ENCODE data around the gene MAPK6. TPM values are rescaled to one million over a fixed set of nuclear protein-coding genes. Genes with fewer than 3 reads are reported as not detected.
"Not testable (repeated sequence)": the region's sequence is repeated elsewhere in the genome, so short reads cannot be mapped to it uniquely, and the experiment has no call there.

MAPK6 gene
- total RNA-seq, 1 experiment from 2014 or later, result 22.8 TPM

DNA sequence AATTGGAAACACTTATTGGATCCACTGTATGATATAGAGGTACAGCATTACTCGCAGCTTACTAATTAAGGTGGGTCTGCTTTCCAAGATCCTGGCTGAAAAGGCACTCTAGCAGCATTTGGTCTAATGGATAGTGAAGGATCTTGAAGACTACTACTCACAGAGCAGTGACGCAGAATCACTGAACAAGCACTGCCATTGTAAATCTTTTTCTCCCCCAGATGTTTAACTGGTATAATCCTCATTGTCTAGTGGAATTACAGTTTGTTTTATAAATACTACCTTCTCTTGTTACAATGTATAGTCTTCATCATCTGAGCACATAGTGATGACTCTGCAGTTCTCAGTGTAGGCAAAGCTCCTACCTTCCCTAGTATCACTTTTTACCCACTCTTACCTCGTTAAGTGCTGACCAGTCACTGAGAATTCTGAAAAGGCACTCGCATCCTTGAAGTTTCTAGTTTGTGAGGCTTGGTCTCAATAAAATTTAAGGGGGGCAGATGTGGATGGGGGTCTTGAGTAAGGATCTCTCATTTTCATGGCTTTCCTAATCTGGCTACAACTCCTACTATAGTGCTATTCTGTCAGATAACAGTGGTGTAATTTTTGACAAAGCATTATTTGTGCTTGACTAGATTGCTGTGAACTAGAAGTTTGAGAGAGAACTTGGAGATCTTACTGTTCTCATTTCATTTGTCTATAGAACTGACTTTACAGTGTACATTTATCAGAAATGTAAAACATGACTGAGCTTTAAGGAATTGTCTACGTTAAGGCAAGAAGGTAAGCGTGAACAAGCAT lies 23.2 kb downstream of the MAPK6 start:
- DNase-seq (ENCODE audit: low spot score), result no peak

DNA sequence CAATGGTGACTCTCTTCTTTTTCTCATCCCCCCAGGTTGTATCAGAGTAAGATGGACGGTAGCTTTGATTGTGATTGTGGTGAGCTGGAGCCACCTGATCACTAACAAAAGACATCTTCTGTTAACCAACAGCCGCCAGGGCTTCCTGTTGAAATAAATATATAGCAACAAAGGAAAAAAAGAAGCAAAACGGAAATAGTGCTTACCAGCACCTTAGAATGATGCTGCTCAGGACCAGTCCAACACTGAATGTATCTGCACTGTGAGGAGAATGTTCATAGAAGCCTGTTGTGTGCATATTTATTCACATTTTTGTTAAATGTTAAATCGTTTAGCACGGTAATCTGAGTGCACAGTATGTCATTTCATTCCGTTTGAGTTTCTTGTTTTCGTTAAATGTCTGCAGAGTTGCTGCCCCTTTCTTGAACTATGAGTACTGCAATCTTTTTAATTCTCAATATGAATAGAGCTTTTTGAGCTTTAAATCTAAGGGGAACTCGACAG lies 26.8 kb downstream of the MAPK6 start:
- DNase-seq (ENCODE audit: low spot score), result not testable (repeated sequence)

DNA sequence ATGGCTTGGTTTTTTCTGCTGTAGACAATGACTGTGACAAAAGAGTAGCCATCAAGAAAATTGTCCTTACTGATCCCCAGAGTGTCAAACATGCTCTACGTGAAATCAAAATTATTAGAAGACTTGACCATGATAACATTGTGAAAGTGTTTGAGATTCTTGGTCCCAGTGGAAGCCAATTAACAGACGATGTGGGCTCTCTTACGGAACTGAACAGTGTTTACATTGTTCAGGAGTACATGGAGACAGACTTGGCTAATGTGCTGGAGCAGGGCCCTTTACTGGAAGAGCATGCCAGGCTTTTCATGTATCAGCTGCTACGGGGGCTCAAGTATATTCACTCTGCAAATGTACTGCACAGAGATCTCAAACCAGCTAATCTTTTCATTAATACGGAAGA lies 27.5 kb downstream of the MAPK6 start:
- DNase-seq (ENCODE audit: low spot score), result not testable (repeated sequence)

DNA sequence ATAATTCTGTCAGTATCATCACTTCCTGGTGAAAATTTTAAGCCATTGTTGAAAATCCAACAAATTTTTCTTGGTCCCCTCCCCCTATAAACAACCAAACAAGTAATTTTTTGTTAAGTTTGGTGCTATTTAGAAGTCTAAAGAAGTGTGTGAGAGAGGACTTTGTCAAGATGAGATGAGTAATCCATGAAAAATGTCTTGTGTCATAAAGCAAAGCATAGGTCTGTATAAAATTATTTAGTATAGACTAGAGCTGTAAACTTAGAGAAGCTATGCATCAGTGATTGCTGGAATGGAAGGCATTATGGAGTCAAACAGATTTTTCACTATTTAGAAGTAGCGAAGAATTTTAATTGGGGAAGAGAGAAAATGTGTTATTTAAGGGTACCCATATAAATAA lies 31.4 kb downstream of the MAPK6 start:
- DNase-seq (ENCODE audit: low spot score), result no peak

DNA sequence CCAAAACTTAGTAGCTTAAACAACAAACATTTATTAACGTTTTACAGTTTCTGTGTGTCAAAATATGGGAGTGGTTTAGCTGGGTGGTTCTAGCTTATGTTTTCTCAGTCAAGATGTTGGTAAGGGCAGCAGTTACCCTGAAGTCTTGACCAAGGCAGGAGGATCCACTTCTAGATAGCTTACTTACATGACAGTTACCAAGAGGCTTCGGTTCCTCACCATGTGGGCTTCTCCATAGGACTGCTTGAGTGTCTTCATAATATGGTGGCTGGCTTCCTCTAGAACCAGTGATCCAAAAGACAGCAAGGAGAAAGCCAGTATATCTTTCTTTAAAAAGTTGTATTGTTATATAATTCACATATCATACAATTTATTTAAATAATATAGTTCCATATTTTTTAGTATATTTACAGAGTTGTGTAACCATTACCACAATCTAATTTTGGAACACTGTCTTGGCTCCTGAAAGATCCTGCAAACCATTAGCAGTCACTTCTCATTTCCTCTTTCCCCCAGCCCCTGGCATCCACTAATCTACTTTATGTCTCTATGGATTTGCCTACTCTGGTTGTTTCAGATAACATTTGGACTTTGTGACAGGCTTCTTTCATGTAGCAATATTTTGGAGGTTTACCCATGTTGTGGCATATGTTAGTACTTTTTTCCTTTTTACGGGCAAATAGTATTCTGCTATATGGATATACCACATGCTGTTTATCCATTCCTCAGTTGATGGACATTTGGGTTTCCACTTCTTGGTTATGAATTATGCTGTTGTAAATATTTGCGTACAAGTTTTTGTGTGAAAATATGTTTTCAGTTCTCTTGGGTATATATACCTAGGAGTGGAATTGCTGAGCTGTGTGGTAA lies 33.3 kb downstream of the MAPK6 start:
- DNase-seq (ENCODE audit: low spot score), result no peak

DNA sequence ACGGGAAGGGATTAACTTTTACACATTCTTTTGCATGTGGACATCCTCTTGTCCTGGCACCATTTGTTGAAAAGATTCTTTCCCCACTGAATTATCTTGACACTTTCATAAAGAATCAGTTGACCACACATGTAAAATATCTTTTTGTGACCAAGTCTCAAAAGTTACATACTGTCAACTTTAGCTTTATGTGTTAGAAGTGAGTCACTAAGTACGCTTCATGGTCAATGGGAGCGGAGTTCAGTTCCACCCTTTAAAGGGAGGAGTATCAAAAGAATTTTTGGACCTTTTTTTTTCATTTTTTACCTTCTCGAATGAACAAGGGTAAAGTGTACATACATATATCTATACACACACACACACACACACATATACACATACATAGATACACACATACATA lies 35.4 kb downstream of the MAPK6 start:
- DNase-seq (ENCODE audit: low spot score), result peak; percentile 63

DNA sequence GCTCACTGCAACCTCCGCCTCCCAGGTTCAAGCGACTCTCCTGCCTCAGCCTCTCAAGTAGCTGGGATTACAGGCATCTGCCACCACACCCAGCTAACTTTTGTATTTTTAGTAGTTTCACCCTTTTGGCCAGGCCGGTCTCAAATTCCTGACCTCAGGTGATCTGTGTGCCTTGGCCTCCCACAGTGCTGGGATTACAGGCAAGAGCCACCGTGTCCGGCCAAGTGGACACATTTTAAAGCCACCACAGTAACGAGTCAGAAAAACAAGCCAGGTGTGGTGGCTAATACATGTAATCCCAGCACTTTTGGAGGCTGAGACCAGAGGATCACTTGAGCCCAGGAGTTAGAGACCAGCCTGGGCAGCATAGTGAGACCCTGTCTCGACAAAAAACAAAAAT lies 35.8 kb downstream of the MAPK6 start:
- DNase-seq (ENCODE audit: low spot score), result not testable (repeated sequence)

DNA sequence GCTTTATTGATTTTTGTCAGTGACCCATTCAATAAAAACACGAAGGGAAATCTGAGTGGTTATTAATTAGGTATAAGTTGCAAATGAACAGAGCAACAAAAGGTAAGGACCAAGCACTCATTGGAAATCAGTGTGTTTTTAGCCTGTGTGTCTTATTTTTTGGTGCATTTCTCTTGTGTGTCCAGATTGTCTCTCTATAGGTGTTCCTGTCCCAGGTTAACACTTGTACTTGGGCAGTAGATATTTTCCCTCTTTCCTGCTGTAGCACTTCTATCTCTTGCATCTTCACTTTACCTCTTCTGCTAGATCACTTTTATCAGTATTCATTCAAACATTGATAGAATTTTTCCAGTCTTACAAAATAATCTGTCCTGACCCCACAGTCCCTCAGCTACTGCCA lies 37.0 kb downstream of the MAPK6 start:
- no peak for DNase-seq (ENCODE audit: low spot score)

DNA sequence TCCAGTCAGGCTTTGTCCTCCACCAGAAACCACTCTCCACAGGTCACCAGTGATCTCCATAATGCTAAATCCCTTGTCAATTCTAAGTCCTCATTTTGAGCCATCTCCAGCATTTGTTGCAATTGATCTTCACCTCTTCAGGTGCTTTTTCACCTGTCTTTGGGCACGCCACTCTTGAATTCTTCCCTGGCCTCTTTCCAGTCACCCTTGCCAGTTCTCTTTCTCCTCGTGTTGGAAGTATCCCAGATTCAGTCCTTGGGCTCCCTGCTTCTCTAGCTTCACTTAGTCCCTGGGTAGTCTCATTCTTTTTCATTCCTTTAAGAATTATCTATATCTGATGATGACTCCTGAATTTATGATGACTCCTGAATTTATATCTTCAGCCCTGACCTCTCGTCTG lies 37.5 kb downstream of the MAPK6 start:
- DNase-seq (ENCODE audit: low spot score), result no peak

DNA sequence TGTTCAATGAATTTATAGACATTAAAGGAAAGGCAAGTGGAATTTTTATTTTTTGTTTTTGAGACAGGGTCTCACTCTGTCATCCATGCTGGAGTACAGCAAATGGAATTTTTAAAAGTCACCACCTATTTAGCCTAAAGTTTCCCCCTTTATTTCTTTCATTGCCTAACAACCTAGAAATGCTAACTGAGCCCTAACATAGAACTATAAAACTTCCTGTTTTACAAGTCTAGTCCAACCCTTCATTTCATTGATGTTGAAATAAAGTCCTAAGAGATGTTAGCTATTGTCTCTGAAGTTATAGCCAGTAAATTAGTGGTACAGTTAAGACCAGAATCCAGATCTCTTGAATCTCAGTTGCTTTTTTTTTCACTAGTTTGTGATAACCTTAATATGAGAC lies 39.0 kb downstream of the MAPK6 start:
- DNase-seq (ENCODE audit: low spot score), result no peak

DNA sequence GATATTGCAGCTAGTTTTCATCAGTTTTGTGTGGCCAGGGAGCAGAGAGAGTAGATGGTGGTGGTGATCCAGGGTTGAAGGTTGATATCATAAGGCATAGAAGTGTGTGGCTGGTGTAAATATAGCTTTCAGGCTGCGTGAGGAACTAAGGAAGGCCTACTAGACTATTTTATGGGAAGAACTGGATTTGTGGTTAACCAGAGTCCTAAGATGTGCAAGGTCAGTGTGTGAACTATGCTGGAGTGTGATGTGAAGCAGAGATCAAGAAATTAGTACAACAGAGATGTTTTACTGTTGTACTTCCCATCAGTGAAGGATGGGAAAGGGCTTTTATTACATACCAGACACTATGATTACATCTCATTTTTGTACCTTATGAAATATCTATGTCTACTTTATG lies 41.5 kb downstream of the MAPK6 start:
- DNase-seq (ENCODE audit: low spot score), result no peak

DNA sequence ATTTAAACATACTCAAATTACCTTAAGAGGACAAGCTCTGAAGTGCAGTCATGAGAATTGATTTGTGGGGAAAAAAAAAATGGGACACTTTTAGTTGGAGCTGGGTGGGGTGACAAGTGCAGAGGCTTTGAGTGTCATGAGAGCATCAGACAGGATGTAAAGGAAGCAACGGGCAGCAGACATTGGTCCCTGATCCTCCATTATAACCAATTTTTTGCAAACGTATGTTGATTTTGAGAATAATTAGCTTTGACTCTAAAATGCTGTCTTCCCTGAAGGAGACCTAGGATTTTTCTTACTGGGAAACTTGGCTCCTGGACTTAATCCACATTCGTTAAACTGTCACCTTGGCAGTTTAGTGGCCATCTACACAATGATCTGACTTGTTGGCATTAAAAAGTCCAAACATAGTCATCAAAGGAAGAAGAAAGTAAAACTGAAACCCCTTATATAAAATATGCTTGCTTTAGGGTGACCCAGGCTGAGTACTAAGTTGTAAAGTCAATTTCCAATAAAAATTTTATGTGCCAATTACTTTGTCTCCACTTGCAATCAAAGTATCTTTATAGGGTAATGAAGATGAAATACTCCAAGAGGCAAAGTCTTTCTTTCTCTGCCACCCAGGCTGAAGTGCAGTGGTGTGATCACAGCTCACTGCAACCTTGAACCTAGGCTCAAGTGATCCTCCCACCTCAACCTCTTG lies 48.0 kb downstream of the MAPK6 start:
- DNase-seq (ENCODE audit: low spot score), result no peak

DNA sequence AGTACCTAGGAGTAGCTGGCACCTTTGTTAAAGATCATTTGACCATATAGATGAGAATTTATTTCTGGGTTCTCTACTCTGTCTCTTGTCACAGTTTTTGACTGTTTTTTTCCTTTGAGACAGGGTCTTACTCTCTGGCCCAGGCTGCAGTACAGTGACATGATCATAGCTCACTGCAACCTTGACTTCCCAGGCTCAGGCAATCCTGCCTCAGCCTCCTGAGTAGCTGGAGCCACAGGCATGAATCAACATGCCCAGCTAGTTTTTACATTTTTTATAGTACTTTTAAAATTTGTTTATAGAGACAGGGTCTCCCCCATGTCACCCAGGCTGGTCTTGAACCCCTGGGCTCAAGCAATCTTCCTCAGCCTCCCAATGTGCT lies 48.5 kb downstream of the MAPK6 start:
- DNase-seq (ENCODE audit: low spot score), result no peak

DNA sequence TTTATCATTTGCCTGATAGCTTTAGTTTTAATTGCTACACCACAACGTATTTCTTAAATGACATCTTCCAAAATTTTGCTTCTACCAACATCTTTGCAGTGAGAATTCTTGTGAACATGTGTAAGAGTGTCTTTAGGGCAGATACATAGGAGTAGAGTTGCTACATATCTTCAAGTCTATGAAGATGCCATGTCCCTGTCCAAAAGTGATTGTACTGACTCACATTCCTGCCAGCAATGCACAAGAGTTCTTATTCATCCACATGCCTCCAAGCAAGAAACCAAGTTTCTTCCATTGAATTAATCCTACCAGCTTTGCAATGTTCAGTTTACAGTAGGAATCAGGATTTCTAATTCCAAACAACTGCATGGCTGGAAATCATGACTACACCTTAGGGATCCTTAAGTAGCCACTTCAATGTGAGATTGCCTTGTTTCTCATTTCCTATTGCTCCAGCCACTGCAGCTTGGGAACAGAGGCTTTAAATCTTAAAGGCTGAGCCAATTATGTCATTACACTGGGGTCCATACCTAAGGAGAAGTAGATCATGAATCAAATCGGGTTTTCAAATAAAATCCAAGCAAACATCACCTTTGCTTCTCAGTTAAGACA lies 49.1 kb downstream of the MAPK6 start:
- no peak for DNase-seq (ENCODE audit: low spot score)

DNA sequence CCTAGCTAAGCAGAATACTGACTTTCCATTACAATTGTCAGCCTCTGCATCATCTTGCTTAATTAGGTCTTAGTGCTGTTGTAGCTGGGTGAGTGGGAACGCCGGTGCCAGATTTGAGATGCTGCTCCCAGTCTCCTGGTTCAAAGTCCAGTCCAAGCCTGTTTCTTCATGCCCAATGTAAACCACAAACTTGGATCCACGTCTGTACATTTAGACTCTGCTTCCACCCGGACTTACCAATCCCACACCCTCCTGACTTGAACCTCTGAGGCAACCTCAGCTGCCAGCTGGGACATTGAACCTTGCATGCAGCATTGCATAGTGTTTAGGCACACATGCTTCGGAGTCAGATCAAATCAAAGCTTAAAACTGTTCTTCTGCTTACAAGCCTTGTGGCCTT lies 50.5 kb downstream of the MAPK6 start:
- DNase-seq (ENCODE audit: low spot score), result peak; percentile 85

DNA sequence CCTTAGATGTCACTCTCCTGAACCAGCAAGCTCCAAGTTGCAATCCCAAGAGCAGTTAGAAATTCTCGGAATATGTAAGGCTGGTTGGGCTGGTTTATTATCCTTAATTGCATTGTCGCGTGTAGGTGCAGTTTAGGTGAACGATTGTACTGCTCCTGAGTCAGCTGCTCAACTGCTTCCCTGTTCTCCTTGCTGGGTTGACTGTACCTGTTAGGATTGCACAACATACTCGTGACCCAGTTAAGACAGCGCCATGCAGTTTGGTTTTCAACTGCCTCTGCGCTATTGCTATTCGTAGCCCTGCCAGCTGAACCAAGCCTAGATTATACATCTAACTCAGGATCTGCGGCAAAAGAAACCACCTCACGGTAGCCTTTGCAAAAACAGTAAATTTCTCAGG lies 52.6 kb downstream of the MAPK6 start:
- peak; percentile 83 for DNase-seq (ENCODE audit: low spot score)

DNA sequence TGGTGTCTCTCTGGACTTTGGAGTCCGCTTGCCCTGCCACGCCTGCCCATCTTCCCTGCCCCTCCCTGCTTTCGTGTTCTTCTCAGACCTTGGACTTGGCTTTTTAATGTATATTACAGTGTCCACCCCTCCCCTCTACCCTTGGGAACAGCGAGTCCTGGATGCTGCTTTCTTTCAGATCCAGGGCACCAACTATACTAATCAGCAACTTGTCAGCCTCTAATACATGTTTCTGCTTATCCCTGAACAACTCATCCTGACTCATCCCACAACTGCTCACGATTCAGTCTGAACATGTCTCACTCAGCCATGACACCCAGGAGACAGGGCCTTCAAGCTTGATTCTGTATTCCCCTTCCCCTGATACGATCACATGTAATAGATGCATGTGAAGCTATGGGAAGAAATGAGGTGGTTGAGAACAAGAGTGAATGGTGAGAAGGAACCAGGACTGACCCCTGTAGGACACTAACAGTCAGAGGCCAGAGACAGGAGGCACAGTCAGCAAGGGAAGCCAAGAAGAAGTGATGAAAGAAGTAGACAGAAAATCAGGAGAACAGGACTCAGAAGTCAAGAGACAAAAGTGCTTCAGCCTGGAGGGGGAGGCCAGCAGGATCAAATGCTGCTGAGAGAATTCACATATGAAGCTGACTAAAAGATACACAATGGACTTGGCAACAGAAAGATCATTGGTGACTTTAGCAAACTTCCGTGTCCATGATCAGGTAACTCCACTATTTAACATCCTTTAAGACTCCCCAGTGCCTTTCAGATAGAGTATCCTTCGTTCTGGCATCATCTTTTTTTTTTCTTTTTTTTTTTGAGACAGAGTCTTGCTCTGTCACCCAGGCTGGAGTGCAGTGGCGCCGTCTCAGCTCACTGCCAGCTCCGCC lies 58.1 kb downstream of the MAPK6 start:
- no peak for DNase-seq (ENCODE audit: low spot score)

DNA sequence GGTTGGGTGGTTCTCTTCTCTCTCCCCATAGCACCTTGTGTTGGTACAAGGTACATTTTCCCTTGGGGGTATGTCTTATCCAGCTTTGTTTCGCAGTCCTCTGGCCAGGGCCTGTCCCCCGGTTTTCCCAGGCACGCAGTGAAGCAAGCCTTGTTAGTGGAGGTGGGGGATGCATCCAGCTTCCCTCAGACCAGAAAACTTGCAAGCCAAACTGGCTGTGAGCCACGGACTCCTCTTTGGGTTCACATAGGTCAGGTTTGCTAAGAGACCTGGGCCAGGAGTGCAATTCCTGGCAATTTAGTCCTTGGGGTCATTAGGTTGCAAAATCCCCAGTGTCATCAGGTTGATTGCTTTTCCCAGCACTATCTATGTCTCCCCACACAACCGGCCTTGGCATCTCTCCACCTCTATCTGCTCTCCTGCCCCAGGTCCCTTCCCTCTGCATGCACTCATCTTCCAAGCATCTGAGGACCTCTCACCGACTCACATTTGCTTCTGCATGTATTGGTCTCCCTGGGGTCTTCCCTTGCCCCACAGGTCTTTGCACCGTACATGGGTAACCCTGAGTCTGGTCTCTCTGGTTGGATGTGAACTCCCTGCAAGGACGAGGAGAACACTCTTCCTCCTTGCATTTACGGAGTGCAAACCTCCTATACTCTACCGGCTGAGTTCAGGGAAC lies 59.3 kb downstream of the MAPK6 start:
- DNase-seq (ENCODE audit: low spot score), result no peak

DNA sequence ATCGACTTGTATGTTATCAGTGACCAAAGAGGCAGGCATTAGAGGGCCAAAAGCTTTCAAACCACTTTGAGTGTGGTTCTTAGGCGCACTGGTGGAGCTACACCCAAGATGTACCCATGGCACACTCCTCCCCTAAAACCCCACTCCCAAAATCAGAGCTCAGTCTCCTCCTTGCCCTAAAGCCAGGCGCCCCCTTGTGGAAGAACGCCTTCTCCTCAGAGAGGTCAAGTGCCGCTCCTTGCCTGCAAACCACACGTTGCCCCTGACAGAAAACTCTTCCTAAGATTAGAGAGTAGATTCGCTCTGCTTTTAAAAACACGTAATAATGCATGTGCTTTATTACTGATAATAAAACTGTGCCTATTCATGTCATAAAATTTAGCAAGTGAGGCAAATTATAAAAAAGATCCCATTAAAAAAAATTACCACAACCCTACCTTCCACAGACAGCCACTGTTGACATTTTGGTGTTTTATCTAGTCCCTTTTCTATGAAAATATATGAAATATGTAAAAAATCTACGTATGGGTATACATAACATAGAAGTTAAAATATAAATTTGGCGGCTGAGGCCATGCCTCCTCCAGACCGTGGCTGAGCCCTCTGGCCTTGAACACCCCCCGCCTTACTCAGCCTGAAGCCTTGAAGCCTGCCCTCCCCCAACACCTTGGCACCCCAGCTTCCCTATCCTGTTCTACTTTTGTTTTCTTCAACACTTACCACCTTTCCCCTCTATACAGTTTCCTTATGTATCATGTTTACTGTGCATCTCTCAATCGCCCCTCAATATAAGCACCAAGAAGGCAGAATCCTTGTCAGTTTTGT lies 60.1 kb downstream of the MAPK6 start:
- DNase-seq (ENCODE audit: low spot score), result peak; percentile 84

All from HT-29 (cell line).